Measurements from ENCODE around the gene UBXN11. TPM values are rescaled to one million over a fixed set of nuclear protein-coding genes. Genes with fewer than 3 reads are reported as not detected.

Gene UBXN11
- total and polyA plus RNA-seq, 2 of the 13 experiments (the other 11 are each of a cell fraction or from before 2014, with no cell fraction given), result 9.3 to 10.4 TPM

DNA sequence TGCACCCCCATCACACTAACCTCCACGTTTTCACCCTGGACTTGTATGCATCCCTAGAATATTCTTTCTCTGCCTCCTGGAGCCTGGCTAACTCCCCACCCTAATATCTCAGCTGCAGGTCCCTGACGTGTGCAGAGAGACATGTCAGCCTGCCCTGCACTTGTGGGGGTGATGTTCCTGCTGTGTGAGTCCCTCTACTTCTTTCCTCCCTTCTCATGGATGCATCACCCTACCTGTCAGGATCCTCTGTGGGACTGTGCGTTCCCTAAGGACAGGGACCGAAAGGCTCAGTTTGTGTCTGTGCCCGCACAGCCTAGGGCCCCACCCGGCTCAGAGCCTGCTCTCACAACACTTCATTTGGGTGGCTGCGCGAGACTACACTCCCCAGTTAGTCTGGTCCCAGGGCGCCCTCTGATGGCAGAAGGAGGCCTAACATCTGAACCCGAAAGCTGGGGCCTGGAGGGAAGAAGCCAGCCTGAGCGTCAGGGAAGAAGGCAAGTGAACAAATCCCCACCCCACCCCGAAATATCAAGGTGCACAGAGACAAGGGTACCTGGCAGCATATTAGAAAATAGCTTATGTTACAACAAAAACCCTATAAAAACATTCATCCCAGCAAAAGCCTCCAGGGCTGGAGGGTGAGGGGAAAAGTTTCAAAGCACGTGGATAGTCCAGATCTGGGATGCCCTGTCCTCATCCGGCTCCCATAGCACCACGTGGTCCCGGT is 15.0 kb upstream of the UBXN11 start (continued):
- TF ChIP-seq LCORL (IDR thresholded peaks at IDR 0.05), result no peak
- no peak for TF ChIP-seq LCORL (CRISPR knock-in tag; IDR thresholded peaks at IDR 0.05)
- TF ChIP-seq ELK4 (CRISPR knock-in tag; IDR thresholded peaks at IDR 0.05; ENCODE audit: borderline replicate concordance), result no peak
- TF ChIP-seq ZFP1 (CRISPR knock-in tag; IDR thresholded peaks at IDR 0.05), result no peak
- TF ChIP-seq, protein P1, sequence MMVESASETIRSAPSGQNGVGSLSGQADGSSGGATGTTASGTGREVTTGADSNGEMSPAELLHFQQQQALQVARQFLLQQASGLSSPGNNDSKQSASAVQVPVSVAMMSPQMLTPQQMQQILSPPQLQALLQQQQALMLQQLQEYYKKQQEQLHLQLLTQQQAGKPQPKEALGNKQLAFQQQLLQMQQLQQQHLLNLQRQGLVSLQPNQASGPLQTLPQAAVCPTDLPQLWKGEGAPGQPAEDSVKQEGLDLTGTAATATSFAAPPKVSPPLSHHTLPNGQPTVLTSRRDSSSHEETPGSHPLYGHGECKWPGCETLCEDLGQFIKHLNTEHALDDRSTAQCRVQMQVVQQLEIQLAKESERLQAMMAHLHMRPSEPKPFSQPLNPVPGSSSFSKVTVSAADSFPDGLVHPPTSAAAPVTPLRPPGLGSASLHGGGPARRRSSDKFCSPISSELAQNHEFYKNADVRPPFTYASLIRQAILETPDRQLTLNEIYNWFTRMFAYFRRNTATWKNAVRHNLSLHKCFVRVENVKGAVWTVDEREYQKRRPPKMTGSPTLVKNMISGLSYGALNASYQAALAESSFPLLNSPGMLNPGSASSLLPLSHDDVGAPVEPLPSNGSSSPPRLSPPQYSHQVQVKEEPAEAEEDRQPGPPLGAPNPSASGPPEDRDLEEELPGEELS (CRISPR knock-in tag; IDR thresholded peaks at IDR 0.05), result no peak
- TF ChIP-seq JUND (CRISPR knock-in tag; IDR thresholded peaks at IDR 0.05), result no peak
- TF ChIP-seq, protein P2, sequence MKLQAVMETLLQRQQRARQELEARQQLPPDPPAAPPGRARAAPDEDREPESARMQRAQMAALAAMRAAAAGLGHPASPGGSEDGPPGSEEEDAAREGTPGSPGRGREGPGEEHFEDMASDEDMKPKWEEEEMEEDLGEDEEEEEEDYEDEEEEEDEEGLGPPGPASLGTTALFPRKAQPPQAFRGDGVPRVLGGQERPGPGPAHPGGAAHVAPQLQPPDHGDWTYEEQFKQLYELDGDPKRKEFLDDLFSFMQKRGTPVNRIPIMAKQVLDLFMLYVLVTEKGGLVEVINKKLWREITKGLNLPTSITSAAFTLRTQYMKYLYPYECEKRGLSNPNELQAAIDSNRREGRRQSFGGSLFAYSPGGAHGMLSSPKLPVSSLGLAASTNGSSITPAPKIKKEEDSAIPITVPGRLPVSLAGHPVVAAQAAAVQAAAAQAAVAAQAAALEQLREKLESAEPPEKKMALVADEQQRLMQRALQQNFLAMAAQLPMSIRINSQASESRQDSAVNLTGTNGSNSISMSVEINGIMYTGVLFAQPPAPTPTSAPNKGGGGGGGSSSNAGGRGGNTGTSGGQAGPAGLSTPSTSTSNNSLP (IDR thresholded peaks at IDR 0.05; ENCODE audit: low read depth, low read length), result no peak
- no peak for TF ChIP-seq ZBTB34 (CRISPR knock-in tag; IDR thresholded peaks at IDR 0.05)
- TF ChIP-seq SAP130 (CRISPR knock-in tag; IDR thresholded peaks at IDR 0.05; ENCODE audit: low read depth), result peak; percentile 41; the same call in 1 of the 2 replicates
- TF ChIP-seq THAP9 (CRISPR knock-in tag; IDR thresholded peaks at IDR 0.05; ENCODE audit: borderline replicate concordance), result no peak; the same call in 1 of the 2 replicates
- TF ChIP-seq, protein P3, sequence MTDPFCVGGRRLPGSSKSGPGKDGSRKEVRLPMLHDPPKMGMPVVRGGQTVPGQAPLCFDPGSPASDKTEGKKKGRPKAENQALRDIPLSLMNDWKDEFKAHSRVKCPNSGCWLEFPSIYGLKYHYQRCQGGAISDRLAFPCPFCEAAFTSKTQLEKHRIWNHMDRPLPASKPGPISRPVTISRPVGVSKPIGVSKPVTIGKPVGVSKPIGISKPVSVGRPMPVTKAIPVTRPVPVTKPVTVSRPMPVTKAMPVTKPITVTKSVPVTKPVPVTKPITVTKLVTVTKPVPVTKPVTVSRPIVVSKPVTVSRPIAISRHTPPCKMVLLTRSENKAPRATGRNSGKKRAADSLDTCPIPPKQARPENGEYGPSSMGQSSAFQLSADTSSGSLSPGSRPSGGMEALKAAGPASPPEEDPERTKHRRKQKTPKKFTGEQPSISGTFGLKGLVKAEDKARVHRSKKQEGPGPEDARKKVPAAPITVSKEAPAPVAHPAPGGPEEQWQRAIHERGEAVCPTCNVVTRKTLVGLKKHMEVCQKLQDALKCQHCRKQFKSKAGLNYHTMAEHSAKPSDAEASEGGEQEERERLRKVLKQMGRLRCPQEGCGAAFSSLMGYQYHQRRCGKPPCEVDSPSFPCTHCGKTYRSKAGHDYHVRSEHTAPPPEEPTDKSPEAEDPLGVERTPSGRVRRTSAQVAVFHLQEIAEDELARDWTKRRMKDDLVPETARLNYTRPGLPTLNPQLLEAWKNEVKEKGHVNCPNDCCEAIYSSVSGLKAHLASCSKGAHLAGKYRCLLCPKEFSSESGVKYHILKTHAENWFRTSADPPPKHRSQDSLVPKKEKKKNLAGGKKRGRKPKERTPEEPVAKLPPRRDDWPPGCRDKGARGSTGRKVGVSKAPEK (CRISPR knock-in tag; IDR thresholded peaks at IDR 0.05; ENCODE audit: borderline replicate concordance), result no peak
- no peak for TF ChIP-seq HOXA5 (CRISPR knock-in tag; IDR thresholded peaks at IDR 0.05)
- no peak for TF ChIP-seq HOXD1 (CRISPR knock-in tag; IDR thresholded peaks at IDR 0.05)
- no peak for TF ChIP-seq ATAD3A (CRISPR knock-in tag; IDR thresholded peaks at IDR 0.05)
